Heart left ventricle (tissue), 13 donors: ENCODE measurements around the gene PDE3A.

Experiments
- CTCF ChIP-seq, 12 donors: fragments of 200-600 bp; sonication (generic) in 4 of 12; IDR thresholded peaks; one replicate each; pipeline versions ENCODE4 v1.5.0 to v1.8.0; 2018 to 2022; ENCODE audit warnings: antibody characterized with exemption in 12 of 12, mild to moderate bottlenecking in 5 of 12
- POLR2A ChIP-seq, 2 donors: fragments of 450-650 bp; IDR thresholded peaks; one replicate each; pipeline ENCODE4 v1.6.1; 2017; ENCODE audit warnings: antibody characterized with exemption in 2 of 2, mild to moderate bottlenecking in 2 of 2, moderate library complexity in 2 of 2
- donor health status: ischemic (EF 13 %, LVEDD 7.1; RV severe dilation, severe dysfunction).
- donor health status: DM: no; HTN: yes; CAD: no.
- donor health status: DM: no; HTN: no; CAD: no.
- donor health status: ischemic (EF 25% LVEDD 6.9; RV normal size, moderate dysfunction).
- donor health status: ischemic (EF 25% LVEDD 5.7; RV mildly dilated, moderate dysfunction).
- donor health status: ischemic (EF 35%, LVEDD 5.7; RV mildly dilated, moderate dysfunction).
- donor health status: nonischemic (EF 11% LVEDD 7.7; RV severe dilation, severe dysfunction).
- donor health status: DM: yes; HTN: yes; CAD: no.
- donor health status: PGD.
- donor health status: ischemic (EF 29% LVEDD 5.4; RV normal size, mild dysfunction).
- donor health status: nonischemic (EF 23%, LVEDD 6.1; RV moderate dilation, normal function).

GRCh38 chr12:20576528-20576927, 208.2 kb downstream of the PDE3A start:
- no peak for TF ChIP-seq CTCF (IDR thresholded peaks at IDR 0.05)
- TF ChIP-seq POLR2A (IDR thresholded peaks at IDR 0.05), result no peak
